ENCODE measurements around the gene VTCN1.
"Not testable (repeated sequence)": the region's sequence is repeated elsewhere in the genome, so short reads cannot be mapped to it uniquely, and the experiment has no call there.

Gene VTCN1

DNA sequence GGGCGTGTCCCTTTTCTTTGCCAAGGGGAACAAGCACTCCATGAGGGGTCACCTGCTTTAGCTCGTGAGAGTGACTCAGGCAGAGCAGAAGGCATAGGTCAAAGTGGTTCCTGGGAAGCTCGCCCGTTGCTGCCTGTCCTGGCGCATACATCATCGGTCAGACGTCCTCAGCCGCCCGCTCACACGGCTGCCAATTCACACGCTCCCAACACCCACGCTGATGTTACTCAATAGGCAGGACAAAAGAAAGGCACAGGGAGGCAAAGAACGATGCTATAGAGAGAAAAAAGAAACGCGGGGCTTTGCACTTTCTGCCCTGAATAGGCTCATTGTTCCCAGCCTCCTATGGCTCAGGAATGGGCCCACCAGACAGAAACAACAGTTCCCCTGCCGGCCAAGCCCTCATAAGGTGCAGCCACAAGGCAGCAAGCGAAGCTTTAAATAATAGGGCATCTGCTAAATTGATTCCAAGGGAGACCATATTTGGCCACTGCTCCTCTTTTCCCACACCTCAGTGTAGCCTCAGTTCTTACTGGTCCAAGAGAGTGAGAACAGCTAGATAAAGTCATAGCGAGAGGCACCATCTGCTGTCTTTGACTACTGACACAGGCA, 38.7 kb downstream of the VTCN1 start:
- no peak overlapping the region for H3K4me3 ChIP-seq (ENCODE audit: low read length)
- DNase-seq (ENCODE audit: low read depth, low spot score), result no peak

DNA sequence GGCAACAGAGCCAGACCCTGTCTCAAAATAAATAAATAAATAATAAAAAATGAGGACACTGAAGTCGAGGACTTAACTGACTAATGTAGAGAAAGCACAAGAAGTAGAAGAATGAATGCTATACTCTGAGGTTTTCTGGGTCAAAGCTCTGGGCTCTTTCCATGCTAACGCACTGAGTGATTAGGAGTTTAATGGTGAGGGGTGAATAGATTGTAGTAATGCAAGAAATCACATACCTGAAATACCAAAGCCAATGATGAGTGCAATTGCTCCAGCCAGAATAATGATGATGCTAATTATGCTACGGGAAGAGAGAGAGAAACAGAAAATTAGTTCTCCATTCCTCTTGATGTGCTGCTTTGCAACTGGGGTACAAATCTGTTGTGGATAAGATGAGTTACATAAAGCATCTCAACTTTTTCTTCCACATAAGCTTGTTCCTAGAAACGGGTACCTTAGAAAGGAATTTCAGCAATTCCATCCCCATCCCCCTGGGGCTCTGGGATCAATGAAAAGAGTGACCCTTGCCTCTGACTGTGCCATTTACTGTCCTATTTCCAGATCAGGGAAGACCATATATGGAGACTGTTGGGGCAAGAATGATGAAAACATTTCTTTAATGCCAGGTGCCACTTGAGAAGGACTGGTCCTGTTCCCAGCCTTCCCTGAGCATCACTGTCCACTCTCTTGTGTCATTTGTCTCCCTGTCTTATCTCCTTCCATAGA, 40.7 kb downstream of the VTCN1 start:
- no peak for DNase-seq (ENCODE audit: low read depth, low spot score)
- no peak overlapping the region for H3K4me3 ChIP-seq (ENCODE audit: low read length)

DNA sequence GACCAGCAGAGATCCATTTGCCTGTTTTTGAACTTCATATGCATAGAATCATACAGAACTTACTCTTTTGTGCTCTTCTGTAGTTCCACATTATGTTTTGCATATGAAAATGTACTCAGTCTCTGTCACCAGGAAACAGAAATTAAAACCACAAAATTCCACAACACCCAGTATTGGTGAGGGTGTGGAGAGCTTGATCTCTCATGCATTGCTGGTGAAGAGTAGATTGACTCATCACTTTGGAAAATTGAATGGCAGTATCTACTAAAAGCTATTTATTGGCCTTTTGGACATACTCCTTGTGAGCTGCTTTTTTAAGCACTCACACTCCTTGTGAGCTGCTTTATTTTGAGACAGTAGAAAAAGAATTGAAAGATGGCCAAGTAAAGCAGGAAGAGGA, 43.3 kb downstream of the VTCN1 start:
- no peak for DNase-seq (ENCODE audit: low read depth, low spot score)

DNA sequence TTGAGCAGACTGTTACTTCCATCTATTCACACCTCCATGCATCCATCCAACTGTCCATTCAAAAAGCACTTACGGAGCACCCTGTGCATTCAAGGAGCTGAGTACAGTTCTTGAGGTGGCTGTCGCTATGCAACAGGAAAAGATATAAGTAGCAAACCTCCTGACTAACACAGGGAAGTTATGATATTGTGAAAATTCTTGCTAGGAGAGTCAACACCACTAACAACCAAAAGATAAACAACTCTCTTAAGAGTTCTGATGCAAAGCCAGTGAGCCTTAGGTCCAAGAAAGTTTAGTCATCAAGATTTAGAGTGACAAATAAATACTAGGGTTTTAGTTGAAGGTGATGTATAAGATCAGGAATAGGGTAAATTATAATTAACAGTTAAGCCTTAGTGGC, 44.7 kb downstream of the VTCN1 start:
- H3K4me3 ChIP-seq (ENCODE audit: low read length), result no peak overlapping the region
- no peak for DNase-seq (ENCODE audit: low read depth, low spot score)

More for the DNA sequence above, 43.3 kb downstream of the VTCN1 start:
- no peak overlapping the region for H3K4me3 ChIP-seq (ENCODE audit: low read length)

DNA sequence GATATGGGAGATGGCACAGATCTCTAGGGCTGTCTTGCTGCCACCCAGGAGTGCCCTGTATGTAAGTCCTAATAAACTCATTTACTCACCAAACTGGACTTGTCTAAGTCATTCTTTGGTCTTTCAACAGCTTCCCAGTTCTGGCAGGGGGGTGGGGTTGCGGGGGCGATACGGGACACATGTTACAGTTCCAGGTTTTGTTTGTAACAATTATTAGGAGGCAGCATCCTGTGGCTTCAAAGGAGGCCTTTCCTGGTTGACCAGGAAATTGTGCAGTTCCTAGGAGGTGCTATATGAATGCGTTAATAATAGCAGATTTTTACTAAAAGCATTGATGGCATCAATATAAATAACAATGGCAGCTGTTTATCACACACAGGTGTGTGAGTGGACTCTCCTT, 46.5 kb downstream of the VTCN1 start:
- H3K4me3 ChIP-seq (ENCODE audit: low read length), result no peak overlapping the region
- no peak for DNase-seq (ENCODE audit: low read depth, low spot score)

DNA sequence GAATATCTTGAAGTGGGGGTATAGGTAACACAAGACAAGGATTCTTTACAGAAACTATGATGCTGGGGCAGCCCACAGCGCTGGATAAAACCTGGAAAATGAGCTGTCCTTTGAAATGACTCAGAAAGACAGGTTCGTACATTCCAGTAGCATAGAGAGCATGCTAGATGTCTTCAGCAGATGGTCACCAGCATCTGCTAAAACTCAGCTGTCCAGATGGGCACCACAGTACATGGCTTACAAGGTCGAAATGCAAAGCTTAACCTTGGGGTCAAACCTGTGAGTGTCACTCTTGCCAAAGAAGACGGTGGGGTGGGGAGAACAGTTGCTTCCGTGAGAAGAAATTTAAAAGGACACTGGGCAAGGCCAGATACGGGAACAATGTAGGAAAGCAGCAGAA, 47.9 kb downstream of the VTCN1 start:
- DNase-seq (ENCODE audit: low read depth, low spot score), result no peak
- no peak overlapping the region for H3K4me3 ChIP-seq (ENCODE audit: low read length)

DNA sequence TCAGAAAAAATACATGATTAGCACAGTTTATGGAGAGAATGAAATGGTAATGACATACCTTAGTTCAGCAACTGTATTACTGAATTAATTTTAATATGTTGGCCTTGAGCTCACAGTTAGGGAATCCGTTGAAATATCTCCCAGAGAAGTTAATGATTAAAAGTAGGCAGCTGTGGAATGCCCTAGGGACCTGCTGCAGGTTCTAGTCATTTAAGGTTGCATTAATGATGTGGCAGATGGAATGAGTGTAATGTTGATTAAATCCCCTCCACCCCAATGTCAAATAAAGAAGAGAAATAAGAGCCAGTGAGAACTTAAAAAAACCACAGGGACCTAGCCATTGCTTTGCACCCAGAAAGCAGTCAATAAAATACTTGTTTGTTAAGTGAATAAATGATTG, 48.8 kb downstream of the VTCN1 start:
- no peak for DNase-seq (ENCODE audit: low read depth, low spot score)
- H3K4me3 ChIP-seq (ENCODE audit: low read length), result no peak overlapping the region

DNA sequence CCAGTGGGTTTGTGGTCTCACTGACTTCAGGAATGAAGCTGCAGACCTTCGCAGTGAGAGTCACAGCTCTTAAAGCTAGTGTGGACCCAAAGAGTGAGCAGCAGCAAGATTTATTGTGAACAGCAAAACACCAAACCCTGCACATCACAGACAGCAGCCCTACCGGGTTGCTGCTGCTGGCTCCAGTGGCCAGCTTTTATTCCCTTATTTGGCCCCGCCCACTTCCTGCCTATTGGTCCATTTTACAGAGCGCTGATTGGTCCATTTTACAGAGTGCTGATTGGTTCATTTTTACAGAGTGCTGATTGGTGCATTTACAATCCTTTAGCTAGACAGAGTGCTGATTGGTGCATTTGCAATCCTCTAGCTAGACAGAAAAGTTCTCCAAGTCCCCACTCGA, 59.4 kb downstream of the VTCN1 start:
- not testable (repeated sequence) for H3K4me3 ChIP-seq (ENCODE audit: low read length); DNase-seq (ENCODE audit: low read depth, low spot score)

DNA sequence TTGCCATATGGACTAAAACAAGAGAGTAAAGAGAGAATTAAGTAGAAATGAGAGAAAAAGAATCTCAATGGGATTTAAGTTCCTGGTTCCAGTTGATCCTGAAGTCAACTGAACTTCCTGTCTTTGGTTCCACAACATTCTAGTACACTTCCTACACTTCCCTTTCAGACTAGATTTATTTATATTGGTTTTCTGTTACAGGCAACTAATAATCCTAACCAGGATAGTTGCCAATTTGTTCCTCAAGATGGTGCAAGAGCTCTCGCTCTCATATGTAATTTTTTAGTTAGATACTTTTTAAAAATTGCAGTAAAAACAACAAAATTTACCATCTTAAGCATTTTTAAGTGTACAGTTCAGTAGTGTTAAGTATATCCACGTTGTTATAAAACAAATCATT, 60.4 kb downstream of the VTCN1 start:
- H3K4me3 ChIP-seq (ENCODE audit: low read length), result no peak overlapping the region
- no peak for DNase-seq (ENCODE audit: low read depth, low spot score)

DNA sequence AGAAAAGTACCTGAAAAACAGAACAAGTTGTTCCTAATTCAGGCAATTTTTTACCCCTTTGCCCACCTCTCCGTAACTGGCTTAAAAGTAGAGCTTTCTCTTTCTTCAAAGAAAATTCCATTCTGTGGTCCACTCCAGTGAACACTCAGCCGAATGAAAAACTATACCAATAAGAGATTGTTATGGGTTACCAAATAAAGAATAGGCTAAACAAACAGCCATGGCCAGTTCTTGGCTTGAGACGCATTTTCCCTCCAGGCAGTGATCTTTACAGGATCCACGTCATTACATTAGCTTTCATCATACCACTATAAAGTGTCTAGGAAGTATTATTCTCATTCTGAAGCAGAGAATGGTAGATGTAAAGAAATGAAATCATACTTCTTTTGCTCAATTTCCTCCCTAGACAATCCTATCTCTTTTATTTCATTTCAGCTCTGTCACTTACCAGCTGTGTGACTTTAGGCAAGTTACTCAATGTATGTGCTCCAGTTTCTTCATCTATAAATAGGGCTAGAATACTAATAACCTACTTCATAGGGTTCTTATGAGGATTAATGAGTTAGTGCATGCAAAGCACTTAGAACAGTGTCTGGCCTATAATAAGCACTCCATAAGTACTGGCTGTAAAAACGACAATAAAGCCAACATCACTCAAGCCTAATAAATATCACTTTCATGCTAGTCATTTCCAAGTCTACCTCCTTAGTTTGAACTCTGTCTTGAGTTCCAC, 62.7 kb downstream of the VTCN1 start:
- DNase-seq (ENCODE audit: low read depth, low spot score), result no peak
- no peak overlapping the region for H3K4me3 ChIP-seq (ENCODE audit: low read length)

DNA sequence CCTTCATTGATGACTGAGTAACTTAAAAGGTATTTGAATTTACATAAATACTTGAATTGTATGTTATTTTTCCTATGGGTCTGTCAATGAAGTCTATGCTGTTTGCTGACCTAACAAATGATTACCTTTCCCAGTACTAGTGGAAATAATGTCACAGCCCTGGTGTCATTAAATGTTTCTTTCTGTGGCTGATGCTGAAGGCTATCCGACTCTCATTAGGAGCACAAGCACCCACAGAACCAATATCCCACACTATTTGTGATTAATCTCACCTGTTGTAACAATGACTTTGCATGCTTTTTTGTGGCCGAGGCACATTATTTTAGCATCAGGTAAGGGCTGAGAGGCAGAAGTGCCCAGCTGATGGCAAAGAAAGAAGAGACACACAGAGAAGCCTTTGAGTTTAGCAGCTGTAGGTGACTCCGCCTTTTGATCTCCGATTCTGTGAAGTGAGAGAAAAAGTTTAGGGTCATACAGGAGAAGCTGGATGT, 63.3 kb downstream of the VTCN1 start:
- no peak overlapping the region for H3K4me3 ChIP-seq (ENCODE audit: low read length)
- no peak for DNase-seq (ENCODE audit: low read depth, low spot score)

DNA sequence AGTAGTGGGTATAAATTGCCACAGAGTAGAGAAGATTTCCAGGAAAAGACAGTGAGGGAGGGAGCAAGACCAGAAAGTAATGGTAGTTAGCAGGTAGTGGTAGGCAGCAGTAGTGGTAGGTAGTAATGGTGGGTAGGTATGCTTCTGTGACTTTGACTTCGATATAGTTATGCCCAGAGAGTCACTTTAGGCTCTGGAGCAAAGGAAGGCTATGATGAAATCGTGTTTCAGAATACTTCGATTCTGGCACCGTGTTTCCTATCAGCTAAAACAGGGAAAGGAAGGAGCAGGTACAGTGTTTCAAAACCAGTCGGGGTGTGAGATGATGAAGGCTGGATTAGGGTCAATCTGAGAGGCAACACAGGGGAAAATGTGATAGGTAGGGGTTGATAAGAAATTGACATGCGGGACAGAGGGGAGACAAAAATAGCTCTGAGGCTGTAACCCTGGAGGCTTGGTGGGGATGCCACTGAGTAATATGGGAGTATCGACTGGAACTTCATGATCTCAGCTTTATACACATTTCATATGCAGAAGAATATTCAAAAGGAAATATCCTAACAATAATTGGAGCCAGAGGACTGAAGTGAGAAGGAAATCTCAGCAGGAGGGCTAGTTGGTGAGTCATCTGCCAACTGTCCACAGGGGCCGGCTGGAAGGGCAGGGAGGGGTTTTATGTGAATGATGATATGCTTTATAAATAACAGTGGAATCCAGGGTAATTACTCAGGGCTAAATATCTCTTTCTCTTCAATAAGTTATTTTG, 64.0 kb downstream of the VTCN1 start:
- DNase-seq (ENCODE audit: low read depth, low spot score), result no peak
- H3K4me3 ChIP-seq (ENCODE audit: low read length), result no peak overlapping the region

DNA sequence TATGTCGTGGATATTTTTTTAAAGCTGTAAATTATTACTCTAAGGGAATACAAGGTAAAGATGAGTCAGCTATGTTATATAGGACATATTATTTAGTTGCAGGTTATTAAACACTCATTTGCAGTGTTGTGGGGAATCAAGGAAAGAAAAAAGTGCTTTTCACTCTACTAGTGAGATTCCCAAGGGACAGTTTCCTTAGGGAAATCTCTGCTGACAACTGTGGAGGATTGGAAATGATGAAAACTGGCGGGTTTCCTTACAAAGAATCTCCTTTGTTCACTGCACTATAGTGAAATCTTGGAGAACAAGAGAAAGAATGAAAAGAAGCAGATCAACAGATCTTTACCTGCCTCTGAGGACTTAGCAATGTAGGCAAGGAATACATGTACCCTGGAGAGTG, 64.7 kb downstream of the VTCN1 start:
- no peak overlapping the region for H3K4me3 ChIP-seq (ENCODE audit: low read length)
- DNase-seq (ENCODE audit: low read depth, low spot score), result no peak

DNA sequence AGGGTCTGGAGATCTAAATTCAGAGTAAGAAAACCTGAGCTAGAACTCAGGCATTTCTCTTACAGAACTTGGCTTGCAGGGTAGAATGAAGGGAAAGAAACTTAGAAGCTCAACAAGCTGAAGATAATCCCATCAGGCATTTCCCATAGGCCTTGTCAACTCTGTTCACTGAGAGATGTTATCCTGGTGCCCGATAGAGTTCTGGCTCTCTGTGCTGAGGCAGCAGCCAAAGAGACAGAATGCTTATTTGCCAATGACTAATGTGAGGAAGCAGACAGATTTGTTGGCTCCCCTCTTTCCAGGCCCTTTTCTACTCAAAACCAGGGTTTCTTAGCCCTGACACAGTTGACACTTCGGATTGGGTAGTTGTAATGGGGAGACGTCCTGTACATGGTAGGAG, 66.9 kb downstream of the VTCN1 start:
- DNase-seq (ENCODE audit: low read depth, low spot score), result no peak
- H3K4me3 ChIP-seq (ENCODE audit: low read length), result no peak overlapping the region

DNA sequence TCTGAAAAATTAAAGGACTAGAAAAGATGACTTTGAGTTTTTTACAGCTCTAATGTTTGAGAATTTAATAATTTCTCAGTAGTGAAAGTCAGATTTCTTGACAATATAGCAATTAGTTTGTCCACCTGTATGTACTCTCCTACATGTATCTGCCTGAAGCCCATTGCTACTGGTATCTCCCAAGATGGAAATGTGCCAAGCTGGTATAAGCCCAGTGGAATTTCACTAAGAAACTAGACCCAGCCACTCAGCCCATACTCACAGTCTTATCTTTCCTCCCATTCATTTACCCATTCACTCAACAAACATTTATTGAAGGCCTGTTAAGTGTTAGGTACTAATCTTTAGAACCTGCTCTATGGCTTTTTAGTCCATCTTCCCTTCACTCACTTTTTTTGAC, 67.6 kb downstream of the VTCN1 start:
- no peak for DNase-seq (ENCODE audit: low read depth, low spot score)
- H3K4me3 ChIP-seq (ENCODE audit: low read length), result no peak overlapping the region

DNA sequence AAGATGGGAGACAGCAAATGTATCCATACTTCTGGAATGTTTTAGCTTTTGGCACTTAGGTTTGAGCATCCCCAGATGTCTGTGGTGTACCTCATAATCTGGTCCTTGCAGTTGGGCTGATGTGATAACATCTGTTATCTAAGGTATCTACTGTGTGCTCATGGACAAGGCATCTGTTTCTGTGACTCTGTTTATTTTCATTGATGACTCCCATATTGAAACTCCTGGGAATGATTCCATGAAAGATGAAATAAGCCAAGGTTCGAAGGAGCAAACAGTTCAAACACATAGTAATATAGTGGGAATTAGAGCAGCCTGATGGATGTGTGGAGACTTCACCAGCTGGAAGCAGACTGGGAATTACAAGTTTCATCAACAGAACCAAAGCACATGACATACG, 68.5 kb downstream of the VTCN1 start:
- H3K4me3 ChIP-seq (ENCODE audit: low read length), result no peak overlapping the region
- no peak for DNase-seq (ENCODE audit: low read depth, low spot score)

DNA sequence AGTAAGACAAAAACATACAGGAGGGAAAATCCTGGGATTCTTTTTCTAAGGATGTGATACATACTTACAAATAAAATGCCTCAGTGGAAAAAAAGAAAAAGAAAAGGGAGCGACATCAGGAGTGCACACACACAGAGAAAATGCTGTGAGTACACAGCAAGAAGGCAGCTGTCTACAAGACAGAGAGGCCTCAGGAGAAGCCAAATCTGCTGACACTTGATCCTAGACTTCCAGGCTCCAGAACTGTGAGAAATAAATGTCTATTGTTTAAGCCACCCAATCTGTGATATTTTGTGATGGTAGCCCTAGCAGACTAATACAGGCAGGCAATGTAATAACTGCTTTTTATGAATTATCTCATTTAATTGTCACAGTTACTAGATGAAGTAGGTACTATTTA, 72.2 kb downstream of the VTCN1 start:
- no peak for DNase-seq (ENCODE audit: low read depth, low spot score)
- no peak overlapping the region for H3K4me3 ChIP-seq (ENCODE audit: low read length)

DNA sequence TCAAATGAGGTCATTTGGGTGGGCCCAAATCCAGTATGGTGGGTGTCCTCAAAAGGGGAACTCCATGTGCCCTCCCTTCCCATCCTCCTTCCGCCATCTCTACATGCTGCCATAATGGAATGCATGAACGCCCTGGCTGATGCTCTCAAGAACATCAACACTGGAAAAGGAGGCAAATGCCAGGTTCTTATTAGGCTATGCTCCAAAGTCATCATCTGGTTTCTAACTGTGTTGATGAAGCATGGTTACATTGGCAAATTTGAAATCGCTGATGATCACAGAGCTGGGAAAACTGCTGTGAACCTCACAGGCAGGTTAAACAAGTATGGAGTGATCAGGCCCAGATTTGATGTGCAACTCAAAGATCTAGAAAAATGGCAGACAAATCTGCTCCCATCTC, 72.6 kb downstream of the VTCN1 start:
- no peak for DNase-seq (ENCODE audit: low read depth, low spot score)

DNA sequence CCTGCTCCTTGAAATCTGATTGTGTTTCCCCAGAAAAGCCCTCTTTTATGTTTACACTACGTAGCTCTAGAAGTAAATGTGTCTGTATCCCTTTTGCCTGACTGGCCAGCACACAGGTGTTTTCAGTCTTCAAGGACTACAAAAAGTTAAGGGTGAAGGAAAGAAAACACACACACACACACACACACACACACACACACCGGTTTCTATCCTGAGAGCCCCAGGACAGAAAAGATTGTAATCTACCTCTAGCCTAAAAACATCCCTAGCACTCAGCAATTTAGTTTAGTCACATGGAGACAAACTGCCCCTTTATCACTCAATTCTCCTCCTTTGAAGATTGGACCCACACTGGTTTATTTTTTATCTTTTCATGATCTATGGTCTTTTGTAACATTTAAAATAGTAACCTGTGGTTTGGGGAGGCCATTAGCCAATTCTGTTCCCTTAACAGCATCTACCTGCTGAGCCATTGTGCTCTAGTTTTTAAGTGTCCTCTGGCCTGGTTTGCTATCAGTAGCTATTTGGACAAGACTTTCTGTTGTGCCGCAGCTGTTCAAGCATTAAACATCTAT, 73.4 kb downstream of the VTCN1 start:
- no peak overlapping the region for H3K4me3 ChIP-seq (ENCODE audit: low read length)
- DNase-seq (ENCODE audit: low read depth, low spot score), result no peak

More for the DNA sequence above, 72.6 kb downstream of the VTCN1 start:
- no peak overlapping the region for H3K4me3 ChIP-seq (ENCODE audit: low read length)
